HG02571 (cell line): ENCODE results near the gene IFNG-AS1.

ENCODE experiments used
- ATAC-seq: cut with Tn5 transposase; IDR thresholded peaks from one replicate; pipeline ENCODE4 v1.9.1; 2021; ENCODE audit warnings: mild to moderate bottlenecking, moderate library complexity; ENCODE audit not compliant: unreplicated experiment

The IFNG-AS1 gene

GRCh38 chr12:67989184-67989920 lies at the start of gene IFNG-AS1:
TSS of gene IFNG-AS1 (plus strand) at chr12:67989447.
- peak; percentile 36 for ATAC-seq

- no peak for ATAC-seq
Measured at GRCh38 chr12:67939611-67940010, 49.6 kb upstream of the IFNG-AS1 start.

DNA sequence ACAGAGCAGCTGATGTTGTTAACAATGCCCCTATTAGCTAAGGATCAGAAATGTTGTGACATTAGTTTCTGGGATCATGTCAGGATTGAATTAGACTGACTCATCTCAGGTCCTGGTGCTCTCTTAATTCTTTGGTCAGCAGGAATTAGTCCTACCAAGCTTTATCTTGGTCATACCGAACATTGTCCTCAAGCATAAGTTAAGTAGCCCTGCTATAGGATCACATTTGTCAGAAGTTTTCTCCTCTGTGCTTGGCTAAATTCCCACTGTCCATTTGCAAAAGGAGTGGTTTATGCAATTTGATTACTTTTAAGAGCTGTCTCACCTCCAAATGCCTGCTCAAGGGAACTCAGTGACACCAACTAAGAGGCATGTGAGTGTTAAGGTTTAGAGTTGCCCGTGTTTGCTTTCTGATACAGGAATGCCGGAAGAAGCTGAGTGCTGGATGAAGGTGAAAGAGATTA lies 48.4 kb upstream of the IFNG-AS1 start:
- no peak for ATAC-seq

DNA sequence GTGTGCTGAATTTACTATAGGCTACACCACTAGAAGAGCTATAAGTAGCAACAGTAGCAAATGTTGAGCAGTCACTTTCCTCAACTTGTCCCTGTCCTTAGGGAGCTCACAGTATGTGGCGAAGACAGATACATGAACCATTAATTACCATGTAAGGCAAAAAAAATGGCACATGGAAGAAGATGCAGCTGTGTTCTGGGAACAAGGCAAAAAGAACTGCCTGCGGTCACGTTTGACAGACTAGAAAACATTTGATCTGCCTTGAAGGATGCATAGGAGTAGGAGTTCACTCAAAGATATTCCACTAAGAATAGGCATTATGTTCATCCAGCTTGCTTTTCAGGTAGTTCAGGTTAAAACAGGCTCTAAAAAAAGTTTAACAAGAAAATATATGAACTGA lies 46.5 kb upstream of the IFNG-AS1 start:
- ATAC-seq: no peak

DNA sequence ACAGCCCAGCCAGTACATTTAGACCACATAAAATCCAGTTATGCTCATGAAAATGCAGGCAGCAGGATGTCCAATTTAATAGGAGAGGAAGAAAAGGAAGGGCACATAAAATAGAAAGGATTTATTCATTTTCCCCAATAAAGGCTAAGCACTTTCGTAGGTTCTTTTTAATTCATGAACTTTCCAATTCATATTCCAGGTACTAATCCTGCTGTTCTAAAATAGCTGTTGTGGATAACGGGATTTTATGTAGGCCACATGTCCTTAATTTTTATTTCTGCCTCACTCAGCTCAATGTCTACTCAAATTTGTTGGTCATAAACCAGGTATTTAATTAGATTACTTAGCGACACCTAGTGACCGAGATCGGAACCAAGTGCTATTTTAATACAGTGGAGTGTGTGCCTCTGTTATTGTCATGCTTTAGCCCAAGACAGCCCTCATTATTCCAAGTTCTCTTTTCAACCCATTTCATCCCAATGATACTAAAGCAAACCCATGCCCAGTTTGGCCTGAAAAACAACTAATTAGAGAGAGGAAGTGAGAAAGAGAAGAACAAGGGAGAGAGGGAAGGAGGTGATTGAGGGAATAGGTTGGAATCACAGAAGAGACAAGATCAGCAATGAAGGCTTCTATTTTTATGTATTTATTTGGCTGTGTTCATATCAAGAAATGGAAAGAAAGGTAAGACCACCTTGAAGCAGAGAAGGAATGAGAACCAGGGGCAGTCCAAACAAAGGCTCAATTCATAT lies 45.9 kb upstream of the IFNG-AS1 start:
- ATAC-seq: peak; percentile 56

- no peak for ATAC-seq
Measured at GRCh38 chr12:67944093-67944492, 45.2 kb upstream of the IFNG-AS1 start.

DNA sequence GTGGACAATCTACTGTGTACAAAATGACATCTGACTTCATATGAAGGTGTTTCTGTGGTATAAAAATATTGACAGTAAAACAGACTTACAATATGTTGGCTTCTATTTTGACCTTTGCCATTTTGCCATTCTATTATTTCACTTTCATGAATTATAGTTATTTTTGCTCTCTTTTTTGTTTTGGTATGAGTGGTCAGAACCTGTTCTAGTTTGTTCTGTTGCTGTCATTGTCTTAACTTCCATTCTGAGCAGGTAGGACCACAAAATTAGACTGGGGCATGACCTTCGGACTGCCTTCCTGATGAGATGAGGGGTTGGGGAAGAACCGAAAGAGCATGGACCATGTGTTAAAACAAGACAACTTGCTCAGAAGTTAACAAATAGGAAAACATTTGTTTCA lies 36.5 kb upstream of the IFNG-AS1 start:
- ATAC-seq: no peak

- no peak for ATAC-seq
Measured at GRCh38 chr12:67957383-67957782, 31.9 kb upstream of the IFNG-AS1 start.

GRCh38 chr12:67958187-67958586 lies 31.1 kb upstream of the IFNG-AS1 start:
- ATAC-seq: no peak

DNA sequence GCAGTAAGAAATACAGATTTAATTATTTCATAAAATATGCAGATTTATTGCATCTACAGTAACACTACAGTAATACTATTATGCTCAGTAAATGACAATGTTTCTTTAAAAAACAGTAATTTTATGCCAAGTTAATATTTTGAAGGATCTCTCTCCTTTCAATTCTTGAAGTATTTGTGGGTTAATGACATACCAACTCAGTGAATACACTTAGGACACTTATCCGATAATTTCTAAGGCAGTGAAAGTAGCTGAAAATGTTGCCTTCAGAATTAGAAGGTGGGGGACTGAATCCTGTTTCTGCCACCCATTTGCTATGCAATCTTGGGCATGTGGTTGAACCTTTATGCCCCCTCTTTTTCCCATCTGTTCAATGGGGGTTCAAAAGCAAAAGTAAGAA lies 24.8 kb upstream of the IFNG-AS1 start:
- ATAC-seq: no peak

DNA sequence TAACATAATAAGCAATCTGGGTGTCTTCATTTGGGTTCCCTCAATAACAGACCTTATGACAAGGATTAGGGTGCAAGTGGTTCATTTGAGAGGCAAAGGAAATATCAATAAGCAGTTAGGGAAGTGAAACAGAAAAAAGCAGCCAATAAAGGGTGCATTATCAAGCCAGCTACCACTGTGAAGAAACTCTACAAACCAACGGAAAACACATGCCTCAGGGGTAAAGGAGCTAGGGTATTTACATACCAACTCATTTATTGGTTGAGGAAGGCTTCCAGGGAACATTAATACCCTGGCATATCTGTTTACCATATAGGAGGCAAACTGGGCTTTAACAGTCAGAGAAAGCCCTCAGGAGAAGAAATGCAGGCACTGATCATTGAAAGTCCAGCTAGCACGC lies 22.7 kb upstream of the IFNG-AS1 start:
- no peak for ATAC-seq

DNA sequence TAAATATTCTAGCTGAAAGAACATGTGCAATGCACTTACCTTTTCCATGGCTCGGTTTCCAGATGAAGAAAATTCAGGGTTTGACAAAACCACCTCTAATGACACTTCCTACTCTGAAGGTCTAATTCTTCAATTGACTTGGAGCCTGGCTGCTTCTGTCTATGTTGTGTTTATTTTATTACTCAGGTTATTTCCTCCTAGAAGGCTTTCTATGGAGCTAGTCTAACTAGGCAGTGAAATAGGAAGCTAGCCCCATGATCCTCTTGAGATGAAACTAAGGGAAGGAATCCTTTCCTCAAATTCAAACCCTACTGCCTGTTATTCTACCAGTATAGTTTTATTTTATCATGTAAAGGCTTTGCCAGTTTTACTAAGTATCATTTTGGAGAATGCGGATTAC lies 20.9 kb upstream of the IFNG-AS1 start:
- no peak for ATAC-seq

DNA sequence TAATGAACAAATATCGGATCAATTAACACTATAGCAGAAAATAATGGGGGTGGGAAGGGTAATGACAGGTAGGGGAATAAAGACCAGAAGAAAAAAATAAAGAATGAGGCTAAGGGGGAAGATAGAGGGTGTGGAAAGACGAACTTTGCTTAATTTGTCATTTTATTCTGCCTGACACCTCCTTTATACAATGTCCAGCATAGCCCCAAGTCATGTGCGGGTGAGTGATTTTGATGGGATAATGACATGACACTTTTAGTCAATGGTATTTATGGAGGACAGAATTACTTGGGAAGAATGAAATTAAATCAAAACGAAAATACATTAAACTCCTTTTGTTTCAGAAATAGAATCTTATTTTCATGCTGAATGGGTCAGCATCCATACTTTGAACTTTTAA lies 20.5 kb upstream of the IFNG-AS1 start:
- ATAC-seq: no peak

DNA sequence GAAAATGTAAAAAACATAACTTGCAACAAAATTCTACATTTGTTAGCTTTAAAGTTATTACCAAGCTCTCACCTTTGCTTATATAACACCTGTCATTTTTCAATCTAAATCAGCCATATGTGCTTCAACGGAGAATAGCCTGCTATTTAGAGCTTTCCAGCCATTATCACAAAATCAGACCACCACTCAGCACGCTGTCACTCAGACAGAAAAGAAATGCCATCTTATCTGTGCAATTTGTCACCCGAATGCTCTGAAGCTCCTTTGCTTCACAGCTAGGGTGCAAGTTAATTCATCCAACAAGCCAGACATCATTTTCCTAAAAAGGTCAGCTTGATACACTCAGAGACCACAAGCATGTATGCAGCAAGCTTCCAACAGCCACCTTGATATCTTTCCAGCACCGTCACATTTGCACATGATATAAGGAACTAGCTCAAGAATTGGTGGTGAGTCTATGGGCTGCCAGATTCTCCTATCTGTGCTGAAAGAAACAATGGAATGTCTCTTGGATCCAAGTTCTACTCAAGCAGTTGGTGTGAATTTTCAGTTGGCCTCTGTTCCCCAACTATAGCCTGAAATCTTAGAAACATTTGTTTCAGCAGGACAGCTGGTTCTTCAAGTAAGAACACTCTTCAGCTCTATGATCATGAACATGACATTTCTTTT lies 20.0 kb upstream of the IFNG-AS1 start:
- ATAC-seq: no peak

DNA sequence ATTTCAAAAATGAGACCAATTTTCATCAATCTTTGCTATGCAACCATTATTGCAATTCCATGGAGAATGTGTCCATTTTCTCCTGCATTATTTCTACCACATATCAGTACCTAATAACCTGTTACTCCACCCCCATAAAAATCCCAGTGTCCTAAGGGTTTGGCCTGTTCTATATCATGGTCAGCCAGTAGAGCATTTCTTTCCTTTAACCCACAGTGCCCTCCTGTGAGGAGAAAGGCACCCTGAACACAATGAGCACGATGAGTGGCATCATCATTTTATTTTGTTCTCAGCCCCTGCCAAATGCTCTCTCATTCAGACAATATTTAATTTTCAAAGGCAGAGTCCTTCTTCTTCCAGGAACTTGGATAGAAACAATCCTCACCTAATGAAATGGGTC lies 11.6 kb upstream of the IFNG-AS1 start:
- ATAC-seq: no peak

GRCh38 chr12:67980391-67980790 lies 8.9 kb upstream of the IFNG-AS1 start:
- ATAC-seq: no peak

DNA sequence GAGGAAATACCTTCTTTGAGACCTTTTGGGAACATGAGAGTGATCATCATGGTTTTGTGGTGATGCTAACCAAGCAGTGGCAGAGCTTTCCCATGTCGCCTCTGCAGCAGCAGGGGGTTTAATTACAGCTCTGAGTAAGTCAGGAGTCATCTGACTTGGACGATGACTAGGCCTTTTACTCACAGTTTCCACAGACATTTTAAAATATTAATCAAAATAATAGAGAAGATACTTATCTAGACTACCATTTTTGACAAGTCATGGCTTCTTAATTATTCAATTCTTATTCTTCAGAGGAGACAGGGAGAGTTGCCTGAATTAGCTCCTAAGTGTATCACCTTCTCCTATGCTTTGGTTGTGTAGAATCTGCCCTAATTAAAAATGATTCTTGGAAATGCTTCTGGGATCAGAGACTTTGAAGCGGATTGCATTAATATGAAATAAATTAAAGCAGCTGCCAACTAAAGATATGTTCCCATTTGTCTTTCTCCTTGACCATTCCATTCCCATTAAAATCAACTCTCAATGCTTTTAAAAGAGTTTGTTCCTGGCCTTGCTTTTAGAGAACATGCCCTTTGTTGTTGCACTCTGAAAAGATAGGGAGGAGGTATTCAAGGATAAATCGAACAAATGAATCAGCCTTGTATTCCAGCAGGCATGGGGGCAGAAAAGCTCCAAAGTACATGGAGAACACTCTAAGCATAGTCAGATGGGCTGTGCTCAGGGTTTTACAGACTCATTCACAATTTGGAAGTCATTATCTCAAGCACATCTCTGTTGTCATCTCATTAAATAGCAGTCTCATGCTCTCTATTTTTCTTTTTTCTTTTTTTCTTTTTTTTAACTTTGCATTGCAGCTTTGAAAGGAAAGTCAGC lies 7.7 kb upstream of the IFNG-AS1 start:
- no peak for ATAC-seq

DNA sequence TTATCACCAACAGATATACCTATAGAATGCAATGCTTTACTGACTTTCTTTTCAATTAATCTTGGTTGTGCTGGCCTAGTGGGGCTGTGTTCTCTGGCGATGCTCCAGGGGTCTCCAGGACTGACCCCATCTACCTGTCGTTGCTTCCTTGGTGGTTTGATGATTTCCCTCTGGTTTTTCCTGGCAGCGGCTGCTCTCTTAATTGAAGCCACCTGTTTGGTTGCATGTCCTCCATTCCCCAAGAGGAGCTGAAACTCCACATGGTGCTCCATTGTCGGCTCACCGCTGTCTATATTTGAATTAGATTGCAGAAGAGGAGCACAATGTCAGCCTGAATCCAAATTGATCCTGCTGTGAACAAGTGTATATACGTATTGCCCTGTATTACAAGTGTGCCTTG lies 7.1 kb upstream of the IFNG-AS1 start:
- ATAC-seq: no peak

DNA sequence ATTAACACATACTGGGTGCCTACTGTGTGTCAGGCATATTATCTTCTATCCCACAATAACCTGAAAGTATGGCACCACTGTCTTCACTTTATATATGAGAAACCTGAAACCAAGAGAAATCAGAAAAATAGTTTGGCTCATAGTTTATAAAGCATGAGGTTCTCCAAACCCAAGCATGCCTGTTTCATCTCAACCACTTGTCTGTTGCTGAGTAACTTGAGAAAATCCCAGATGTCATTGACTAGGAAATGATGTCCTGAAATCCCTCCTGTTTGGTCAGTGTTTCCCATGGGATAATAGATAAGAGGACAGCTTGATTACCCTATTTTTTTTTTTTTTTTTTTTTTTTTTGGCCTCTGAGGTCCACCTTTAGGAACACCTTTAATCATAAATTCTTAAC lies 2.6 kb upstream of the IFNG-AS1 start:
- ATAC-seq: no peak

DNA sequence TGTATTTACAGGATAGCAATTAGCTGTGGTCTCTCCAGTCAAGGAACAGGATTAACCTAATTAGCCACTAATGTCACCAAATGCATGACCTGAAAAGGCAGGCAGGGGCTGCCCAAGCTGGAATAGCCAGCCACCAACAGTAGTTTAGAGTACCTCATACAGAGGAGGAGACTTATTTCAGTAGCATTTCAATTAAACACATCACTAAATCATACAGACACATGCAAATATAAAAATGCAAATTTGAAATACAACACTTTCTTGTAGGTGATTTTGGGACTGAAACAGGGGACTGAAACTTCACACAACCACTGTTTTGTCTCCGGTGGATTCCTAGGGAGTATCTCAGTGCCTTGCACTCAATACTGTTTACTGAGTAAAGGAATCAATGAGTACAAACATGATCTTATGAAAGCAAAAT lies 636 bp upstream of the IFNG-AS1 start:
- ATAC-seq: peak; percentile 85

DNA sequence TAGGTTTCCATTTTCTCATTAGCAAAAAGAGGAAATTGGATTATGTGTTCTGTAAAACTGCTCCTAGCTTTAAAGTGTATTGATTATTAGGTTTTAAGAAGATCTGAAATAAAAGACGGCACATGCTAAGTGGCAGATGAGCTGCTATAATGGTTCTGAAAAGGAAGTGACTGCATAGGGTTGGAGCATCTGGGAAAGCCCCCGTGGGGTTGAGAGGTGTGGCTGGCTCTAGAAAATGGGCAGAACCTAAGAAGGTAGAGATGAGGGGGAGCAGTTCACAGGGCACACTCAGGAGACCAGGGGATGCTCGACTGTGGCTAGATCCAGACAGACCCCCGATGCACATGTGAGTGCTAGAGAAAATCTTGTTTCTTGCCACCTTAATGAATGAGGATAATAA lies 1.9 kb downstream of the IFNG-AS1 start:
- ATAC-seq: peak; percentile 50
